GM19351 (cell line): ENCODE results near the gene TRIM10.

Experiments
- ATAC-seq: cut with Tn5 transposase; IDR thresholded peaks from one replicate; pipeline ENCODE4 v1.9.1; 2021; ENCODE audit warnings: mild to moderate bottlenecking, moderate library complexity; ENCODE audit not compliant: unreplicated experiment

The TRIM10 gene

DNA sequence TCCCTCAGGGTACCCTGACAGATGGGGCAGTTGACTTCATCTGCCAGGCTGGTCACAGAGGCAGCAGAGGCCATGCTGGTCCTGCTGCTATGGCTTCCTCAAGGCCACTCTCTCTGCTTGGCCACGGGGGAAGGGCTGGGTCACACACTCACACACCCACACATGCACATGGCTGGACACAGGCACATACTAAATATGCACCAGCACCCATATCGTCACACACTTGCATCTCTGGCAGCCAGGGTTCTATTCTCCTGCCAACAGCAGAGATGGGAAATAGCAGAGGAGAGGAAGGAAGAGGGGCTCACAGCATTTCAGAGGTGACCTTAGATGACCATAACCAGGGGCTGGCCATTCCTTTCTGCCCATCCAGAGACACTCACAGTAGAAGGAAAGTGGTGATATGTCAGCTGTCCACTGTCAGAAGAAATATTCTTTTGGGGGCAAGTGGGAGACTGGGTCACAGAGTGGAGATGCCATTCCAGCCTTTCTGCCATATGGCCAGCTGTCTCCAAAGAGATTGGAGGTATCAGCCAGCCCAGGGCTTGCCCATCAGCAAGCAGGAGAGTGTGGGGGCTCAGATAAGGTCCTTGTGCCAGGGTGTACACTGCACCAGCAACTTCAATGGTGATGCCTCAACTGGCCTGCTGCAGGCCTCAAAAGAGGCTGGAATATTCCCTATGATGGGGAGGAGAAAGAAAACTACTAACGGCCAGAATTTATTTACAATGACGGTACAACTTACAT is at the start of gene TRIM10:
Gene TRIM10, minus strand, starts transcription at position 427 of the 747 bp plus-strand sequence. Its CDS starts 353 bp downstream, at position 74.
- no peak for ATAC-seq

DNA sequence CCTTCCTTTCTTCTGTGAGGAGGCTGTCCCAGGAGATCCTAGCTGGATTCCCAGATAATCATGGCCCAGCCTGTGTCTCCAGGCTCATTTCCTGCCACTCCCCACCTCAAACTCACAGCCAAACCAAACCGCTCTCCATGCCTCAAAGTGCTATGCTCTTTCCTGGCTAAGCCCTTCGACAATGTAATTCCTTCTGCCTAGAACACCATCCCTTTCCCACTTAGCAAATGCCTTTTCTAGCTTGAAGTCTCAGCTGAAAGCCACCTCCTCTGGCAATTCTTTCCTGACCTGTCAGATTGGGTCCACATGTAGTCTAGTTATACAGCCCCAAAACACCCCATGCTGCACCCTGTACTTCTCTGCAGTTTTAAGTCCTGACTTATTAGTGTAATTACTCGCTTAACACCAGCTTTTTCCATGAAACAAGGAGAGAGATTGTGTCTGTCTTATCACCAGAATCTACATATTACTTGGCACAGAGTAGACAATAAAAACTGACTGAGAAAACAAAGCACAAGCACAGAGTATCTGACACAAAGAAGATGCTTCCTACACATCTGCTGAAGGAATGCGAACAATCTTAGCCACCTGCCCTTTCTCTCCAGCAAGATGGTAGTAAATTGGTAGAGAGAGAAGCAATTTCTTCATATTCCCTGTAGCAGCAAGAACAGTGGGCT is 46.7 kb upstream of the TRIM10 start:
- ATAC-seq = no peak

GRCh38 chr6:30206799-30207618 is 46.0 kb upstream of the TRIM10 start:
- no peak for ATAC-seq

DNA sequence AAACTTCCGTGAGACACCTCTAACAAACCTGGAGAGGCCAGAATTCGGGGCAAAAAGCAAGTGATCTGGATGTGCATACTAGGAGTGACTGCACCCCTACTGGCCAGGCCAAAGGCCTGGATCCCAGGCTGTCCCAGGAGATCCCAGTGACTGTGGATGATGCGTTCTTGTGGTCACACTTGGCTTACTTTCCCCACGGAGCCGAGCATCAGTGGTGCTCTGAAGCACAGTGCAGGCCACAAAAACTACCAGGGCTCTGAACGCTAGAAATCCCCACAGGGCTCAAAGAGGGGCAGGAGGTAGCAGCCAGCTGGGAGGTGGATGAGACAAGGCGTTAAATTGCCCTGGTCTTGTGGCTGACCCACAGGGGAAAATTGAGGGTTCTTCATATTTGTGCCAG is 45.1 kb upstream of the TRIM10 start:
- no peak for ATAC-seq

- no peak for ATAC-seq
These were observed 43.1 kb upstream of the TRIM10 start for GRCh38 chr6:30204116-30204515.

GRCh38 chr6:30202366-30202765 is 41.4 kb upstream of the TRIM10 start:
- ATAC-seq = no peak

DNA sequence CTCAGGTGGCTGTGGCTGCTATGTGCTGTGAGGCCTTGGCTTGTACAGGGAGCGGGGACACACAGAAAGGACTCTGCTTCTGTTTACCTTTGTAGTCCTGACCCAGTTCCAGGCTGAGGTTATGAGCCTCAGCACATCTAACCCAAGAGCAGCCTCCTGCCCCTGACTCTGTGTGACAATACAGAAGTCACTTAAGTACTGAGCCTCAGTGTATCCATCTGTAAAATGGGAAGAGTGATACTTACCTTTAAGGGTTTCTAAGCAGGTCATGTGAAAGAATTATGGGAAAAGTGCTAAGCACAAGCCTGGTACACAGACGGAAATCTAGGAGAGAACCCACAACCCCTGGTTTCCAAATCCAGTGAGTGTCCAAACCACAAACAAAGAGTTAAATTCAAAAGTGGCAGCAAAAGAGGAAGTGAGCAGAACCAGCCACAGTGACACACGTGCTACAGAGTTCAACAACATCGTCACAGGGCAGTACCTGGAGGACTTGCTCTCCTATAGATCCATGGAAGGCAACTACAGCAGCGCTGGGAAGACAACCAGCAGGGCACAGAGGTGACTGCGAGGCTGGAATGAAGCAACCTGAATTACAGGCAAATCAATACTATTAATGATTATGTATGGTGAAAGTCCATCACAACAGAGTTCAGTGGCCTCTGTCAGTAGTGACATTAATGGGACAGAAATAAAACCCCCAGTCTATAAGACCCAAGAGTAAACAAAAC is 39.7 kb upstream of the TRIM10 start:
- peak; percentile 50 for ATAC-seq

GRCh38 chr6:30198166-30199084 is 37.4 kb upstream of the TRIM10 start:
- ATAC-seq = no peak

GRCh38 chr6:30196376-30196775 is 35.4 kb upstream of the TRIM10 start:
- ATAC-seq = no peak

DNA sequence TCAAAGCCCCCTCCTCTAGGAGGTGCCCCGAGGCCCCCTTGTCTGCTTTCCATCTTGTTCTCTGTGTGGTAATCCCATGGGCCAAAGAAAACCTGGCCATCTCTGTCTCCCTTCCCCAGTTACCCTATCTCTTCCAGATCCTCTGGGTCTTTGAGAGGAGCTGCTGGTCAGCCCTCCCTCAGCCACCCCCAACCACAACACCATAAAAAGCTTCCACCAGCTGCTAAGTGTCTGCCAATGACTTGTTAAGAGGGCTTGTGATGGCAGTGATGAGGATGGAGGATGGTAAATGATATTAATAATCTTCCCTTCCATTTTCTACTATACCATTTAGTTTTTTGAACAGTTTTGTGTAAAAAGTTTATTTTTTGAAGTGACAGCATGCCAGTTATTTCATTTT is 34.9 kb upstream of the TRIM10 start:
- no peak for ATAC-seq

DNA sequence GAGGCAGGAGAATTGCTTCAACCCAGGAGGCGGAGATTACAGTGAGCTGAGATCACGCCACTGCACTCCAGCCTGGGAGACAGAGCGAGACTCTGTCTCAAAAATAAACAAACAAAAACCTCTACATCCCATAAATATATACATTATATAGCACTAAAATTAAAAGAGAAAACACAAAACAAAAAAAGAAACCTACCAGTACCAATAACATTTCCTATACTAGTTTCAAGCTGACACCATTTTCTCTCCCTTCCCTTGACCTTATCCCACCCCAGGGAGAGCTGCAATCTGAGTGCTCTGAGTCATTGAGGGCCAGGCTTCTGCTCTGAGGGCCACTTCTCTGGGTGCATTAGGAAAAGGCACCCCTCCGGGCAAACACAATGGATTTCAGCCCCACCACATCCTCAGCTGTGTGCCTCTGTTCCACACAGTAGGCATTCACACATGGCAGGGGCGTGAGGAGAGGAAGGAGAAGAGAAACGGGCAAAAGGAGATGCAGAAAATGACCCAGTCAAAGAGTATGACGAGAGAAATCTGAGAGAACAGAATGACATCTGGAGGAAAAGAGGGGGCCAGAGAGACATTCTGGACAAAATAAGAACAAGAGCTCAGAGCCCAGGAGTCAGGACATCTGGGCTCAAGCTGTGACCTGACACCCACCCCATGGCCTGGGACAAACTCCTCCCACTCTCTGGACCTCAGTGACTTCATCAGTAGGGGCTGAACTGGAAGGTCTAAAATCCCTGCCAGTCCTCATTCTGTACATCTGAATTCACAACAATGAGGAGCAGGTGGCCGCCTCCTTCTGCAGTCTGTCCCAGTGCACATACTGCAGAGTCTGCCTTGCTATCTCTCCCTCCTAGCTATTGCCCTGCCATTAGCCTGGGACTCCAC is 34.0 kb upstream of the TRIM10 start:
- ATAC-seq = no peak

DNA sequence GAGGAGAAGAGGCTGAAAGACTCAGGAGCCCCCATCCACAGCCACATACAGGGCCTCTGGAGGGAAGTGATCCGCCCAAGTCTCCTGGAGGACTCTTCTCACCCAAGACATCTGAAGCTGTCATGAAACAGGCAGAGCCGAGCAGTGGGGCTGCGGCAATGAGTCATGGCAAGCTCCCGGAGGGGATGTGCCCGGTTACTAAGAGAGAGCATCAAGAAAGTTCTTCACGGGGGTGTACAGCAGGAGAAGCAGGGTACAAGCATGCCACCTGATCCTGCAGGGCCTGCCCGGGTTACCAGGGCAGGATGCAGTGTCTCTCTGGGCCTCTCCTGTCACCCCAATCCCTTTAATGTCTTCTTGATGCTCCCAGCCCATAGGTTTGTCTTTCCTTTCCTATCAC is 31.1 kb upstream of the TRIM10 start:
- ATAC-seq = no peak

GRCh38 chr6:30188541-30188940 is 27.5 kb upstream of the TRIM10 start:
- ATAC-seq = no peak

DNA sequence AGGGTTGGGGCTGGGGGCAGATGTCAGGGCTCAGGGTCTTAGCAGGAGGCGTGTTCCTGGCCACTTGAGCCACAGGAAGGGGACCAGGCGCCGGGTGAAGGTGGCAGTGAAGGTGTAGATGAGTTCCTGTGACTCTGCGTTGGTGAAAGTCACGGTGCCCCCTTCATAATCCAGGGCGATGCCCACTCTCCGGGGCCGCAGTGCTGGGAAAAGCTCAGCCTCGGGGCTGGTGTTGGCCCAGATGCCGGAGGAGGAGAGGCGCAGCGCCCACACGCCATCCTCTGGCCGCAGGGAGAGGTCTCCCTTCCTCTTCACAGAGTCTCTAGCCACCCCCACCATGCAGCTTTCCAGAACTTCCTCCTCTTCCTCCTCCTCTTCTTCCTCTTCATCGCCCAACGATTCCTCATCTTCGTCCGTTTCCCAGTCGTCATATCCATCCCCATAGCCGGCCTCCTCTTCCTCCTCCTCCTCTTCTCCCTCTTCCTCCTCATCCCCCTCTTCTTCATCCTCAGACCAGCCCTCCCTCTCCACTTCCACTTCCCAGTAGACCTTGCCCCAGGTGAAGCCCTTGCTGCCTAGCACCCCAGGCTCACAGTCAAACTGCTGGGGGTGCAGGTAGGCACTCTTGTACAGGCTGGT is 25.0 kb upstream of the TRIM10 start:
- ATAC-seq = no peak

DNA sequence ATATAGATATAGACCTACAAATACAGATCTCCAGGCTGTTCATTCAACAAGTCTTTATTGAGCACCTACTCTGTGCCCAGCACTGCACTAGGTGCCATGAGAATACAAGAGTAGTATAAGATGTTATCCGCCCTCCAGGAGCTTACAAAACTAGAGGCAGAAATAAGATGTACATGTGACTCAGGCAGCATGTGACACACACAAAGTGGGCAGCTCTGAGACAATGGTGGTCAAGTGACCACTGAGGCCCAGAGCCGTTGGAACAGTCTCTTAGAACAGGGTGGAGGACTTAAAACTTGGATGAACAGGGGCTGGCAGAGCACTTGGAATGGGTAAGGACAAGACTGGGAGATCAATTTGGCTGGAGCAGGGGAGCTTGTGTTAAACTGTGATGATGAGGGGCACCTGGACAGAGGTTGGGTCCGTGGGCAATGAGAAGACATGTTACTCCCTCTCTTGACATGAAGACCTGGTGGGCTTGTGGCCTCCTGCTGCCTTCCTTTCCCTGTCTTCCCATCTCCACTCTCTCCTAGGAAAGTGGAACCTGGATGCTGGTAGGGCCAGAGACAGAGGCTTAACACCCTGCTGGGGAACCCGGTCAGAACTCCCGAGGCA is 23.5 kb upstream of the TRIM10 start:
- ATAC-seq = no peak

GRCh38 chr6:30180145-30180544 is 19.1 kb upstream of the TRIM10 start:
- ATAC-seq = no peak

DNA sequence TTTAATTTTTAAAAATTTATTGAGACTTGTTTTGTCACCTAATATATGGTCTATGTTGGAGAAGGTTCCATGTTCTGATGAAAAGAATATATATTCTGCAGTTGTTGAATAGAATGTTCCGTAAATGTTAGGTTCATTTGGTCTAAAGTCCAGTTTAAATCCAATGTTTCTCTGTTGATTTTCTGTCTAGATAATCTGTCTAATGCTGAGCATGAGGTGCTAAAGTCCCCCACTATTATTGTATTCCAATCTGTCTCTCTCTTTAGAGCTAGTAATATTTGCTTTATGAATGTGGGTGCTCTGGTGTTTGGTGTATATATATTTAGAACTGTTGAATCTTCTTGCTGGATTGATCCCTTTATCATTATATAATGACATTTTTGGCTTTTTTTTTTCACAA is 17.8 kb upstream of the TRIM10 start:
- ATAC-seq = no peak

DNA sequence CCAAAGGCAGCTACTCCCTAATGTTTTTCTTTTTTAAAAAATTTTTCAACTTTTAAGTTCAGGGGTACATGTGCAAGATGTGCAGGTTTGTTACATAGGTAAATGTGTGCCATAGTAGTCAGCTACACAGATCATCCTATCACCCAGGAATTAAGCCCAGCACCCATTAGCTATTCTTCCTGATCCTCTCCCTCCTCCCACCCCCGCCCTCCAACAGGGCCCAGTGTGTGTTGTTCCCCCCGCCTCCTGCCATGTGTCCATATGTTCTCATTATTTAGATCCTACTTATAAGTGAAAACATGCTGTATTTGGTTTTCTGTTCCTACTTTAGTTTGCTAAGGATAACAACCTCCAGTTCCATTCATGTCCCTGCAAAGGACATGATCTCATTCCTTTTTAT is 14.8 kb upstream of the TRIM10 start:
- ATAC-seq = no peak
